ENCODE data around the gene NUFIP2. TPM values are rescaled to one million over a fixed set of nuclear protein-coding genes. Genes with fewer than 3 reads are reported as not detected.
"Not testable (repeated sequence)": the region's sequence is repeated elsewhere in the genome, so short reads cannot be mapped to it uniquely, and the experiment has no call there.

NUFIP2 gene
- total and polyA plus RNA-seq, 4 experiments from 2014 or later, result 11.5 to 85.1 (median 46.6) TPM

DNA sequence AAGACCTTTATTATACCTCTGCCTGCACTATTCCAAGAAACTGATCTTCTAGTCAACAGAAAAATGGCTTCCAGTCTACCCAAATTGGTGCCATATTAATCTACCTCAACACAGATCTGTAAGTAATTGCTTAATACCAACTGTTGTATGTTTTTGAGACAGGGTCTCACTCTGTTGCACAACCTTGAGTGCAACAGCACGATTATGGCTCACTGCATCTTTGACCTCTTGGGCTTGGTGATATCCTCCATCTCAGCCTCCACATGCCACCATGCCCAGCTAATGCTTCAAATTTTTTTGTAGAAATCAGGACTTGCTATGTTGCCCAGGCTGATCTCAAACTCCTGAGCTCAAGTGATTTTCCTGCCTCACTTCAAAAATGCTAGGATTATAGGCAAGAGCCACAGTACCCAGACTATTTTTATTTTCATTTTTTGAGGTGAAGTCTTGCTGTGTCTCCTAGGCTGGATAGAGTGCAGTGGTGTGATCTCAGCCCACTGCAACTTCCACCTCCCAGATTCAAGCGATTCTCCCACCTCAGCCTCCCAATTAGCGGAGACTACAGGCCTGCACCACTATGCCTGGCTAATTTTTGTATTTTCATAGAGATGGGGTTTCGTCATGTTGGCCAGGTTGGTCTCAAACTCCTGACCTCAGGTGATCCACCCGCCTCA, 14.4 kb downstream of the NUFIP2 start:
- Mint-ChIP-seq H3K27me3 (no peaks in the 10 kb centered on the region), H3K4me1 (peaks cover 40 to 77% (median 58%) of the 10 kb centered on the region in 4 donors), H3K9me3 (peaks cover 0 to 24% (median 12%) of the 10 kb centered on the region in 8 donors), H3K27ac (peak overlapping the region in 1 of 7 donors; percentile 49), H3K4me3 (peak overlapping the region in 2 of 8 donors; percentile 33 to 44), H3K36me3 (peaks cover 61 to 70% of the 10 kb centered on the region in 2 donors)
- H3K9me3 ChIP-seq (ENCODE audit: control insufficient read depth in 1 of 2, low read length in 2 of 2), result peaks cover 3% of the 10 kb centered on the region in 2 donors
- CTCF ChIA-PET (ENCODE audit: partially characterized antibody), result interaction anchor here (1.0 to 5.1 kb wide), 2 partner anchors 11 to 162 kb away, joined by 3 to 17 read pairs; no protein-coding TSS in a partner anchor
- DNase-seq, result no peak
- H3K36me3 ChIP-seq (ENCODE audit: insufficient read depth, low read length), result peaks cover 29% of the 10 kb centered on the region
- no peak overlapping the region for H3K27ac ChIP-seq (ENCODE audit: low read depth, low read length)
- intact Hi-C loops (cut with micrococcal nuclease), result no loop called here
- H3K4me3 ChIP-seq (ENCODE audit: low read length in 2 of 2), result no peak overlapping the region
- POLR2A ChIA-PET (ENCODE audit: partially characterized antibody), result interaction anchor here (0.7 to 4.0 kb wide), 3 partner anchors 10 to 328 kb away, joined by 3 to 19 read pairs (median 3); partner anchors contain the start of genes NUFIP2 and PHF12
- peaks cover 71% of the 10 kb centered on the region for H3K4me1 ChIP-seq (ENCODE audit: insufficient read depth, low read length)
- H3K27me3 ChIP-seq (ENCODE audit: insufficient read depth, low read length), result no peaks in the 10 kb centered on the region

DNA sequence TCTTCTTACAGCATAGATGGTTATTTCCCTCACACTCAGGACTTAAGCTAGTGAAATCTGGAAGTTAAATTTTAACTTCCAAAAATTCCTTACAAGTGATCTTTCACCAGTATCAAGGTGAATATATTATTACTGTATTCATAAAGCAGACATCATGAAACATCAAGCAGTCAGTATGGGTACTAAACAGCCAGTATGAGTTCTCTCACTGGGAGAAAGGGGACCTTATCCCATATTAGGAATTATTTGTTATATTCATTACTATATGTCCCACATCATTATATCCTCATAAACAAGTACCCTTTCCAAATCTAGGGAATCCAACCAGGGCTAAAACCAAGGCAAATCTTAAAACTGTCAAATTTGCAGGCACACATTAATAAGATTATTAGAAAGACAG, 15.3 kb downstream of the NUFIP2 start:
- H3K27ac Mint-ChIP-seq, result peak overlapping the region in 1 of 7 donors; percentile 25
- peaks cover 40 to 79% (median 60%) of the 10 kb centered on the region in 4 donors for H3K4me1 Mint-ChIP-seq
- H3K4me1 ChIP-seq (ENCODE audit: insufficient read depth, low read length), result peaks cover 72% of the 10 kb centered on the region
- no peak overlapping the region for H3K4me3 ChIP-seq (ENCODE audit: low read length in 2 of 2)
- H3K9me3 Mint-ChIP-seq, result peaks cover 0 to 24% (median 12%) of the 10 kb centered on the region in 8 donors
- ChIA-PET CTCF (ENCODE audit: partially characterized antibody) (interaction anchor here (5.1 kb wide), 1 partner anchor 12 kb away, joined by 17 read pairs; no protein-coding TSS in a partner anchor), POLR2A (ENCODE audit: partially characterized antibody) (interaction anchor here (0.6 to 4.0 kb wide), 4 partner anchors 9 to 16 kb away, joined by 3 to 19 read pairs (median 4); partner anchors contain the start of gene NUFIP2)
- H3K36me3 ChIP-seq (ENCODE audit: insufficient read depth, low read length), result peaks cover 31% of the 10 kb centered on the region
- peak overlapping the region in 3 of 8 donors; percentile 4 to 30 (median 21) for H3K4me3 Mint-ChIP-seq
- no peaks in the 10 kb centered on the region for H3K27me3 ChIP-seq (ENCODE audit: insufficient read depth, low read length)
- DNase-seq, result no peak
- no peak overlapping the region for H3K27ac ChIP-seq (ENCODE audit: low read depth, low read length)
- peaks cover 63 to 71% of the 10 kb centered on the region in 2 donors for H3K36me3 Mint-ChIP-seq
- H3K27me3 Mint-ChIP-seq, result no peaks in the 10 kb centered on the region
- intact Hi-C loops (cut with micrococcal nuclease), result no loop called here
- H3K9me3 ChIP-seq (ENCODE audit: control insufficient read depth in 1 of 2, low read length in 2 of 2), result peaks cover 3% of the 10 kb centered on the region in 2 donors

DNA sequence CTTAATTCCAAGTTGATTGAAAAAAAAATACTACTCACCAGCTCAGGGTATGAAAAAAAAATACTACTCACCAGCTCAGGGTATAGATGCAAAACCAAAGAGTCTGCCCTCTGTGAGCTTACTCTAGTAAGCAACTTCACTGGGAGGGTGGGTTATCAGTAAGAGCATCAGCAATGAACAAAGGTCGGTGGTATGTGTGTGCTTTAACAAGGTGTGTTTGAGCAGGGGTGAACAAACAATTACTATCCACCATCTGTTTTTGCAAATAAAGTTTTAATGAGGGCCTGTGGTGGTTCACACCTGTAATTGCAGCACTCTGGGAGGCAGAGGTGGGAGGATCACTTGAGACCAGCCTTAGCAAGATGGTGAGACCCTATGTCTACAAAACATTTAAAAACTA, 20.0 kb downstream of the NUFIP2 start:
- intact Hi-C loops (cut with micrococcal nuclease), result no loop called here
- H3K27ac Mint-ChIP-seq, result peak overlapping the region; percentile 45 to 79 (median 65)
- peaks cover 0 to 14% (median 6%) of the 10 kb centered on the region in 8 donors for H3K9me3 Mint-ChIP-seq
- H3K36me3 Mint-ChIP-seq, result peaks cover 41 to 67% of the 10 kb centered on the region in 2 donors
- H3K27me3 ChIP-seq (ENCODE audit: insufficient read depth, low read length), result no peaks in the 10 kb centered on the region
- H3K4me3 Mint-ChIP-seq, result peak overlapping the region in 1 of 8 donors; percentile 55
- no peak overlapping the region for H3K27ac ChIP-seq (ENCODE audit: low read depth, low read length)
- peaks cover 36 to 83% (median 51%) of the 10 kb centered on the region in 4 donors for H3K4me1 Mint-ChIP-seq
- H3K36me3 ChIP-seq (ENCODE audit: insufficient read depth, low read length), result peaks cover 17% of the 10 kb centered on the region
- H3K4me3 ChIP-seq (ENCODE audit: low read length in 2 of 2), result no peak overlapping the region
- peaks cover 0 to 3% of the 10 kb centered on the region in 2 donors for H3K9me3 ChIP-seq (ENCODE audit: control insufficient read depth in 1 of 2, low read length in 2 of 2)
- H3K27me3 Mint-ChIP-seq, result no peaks in the 10 kb centered on the region
- ChIA-PET CTCF (ENCODE audit: partially characterized antibody) (interaction anchor here (1.4 to 1.8 kb wide), 2 partner anchors 16 to 20 kb away, joined by 3 to 8 read pairs; no protein-coding TSS in a partner anchor), POLR2A (ENCODE audit: partially characterized antibody) (interaction anchor here (1.1 to 1.6 kb wide), 2 partner anchors 17 to 20 kb away, joined by 3 to 10 read pairs; partner anchors contain the start of gene NUFIP2)
- peaks cover 62% of the 10 kb centered on the region for H3K4me1 ChIP-seq (ENCODE audit: insufficient read depth, low read length)
- DNase-seq, result no peak

DNA sequence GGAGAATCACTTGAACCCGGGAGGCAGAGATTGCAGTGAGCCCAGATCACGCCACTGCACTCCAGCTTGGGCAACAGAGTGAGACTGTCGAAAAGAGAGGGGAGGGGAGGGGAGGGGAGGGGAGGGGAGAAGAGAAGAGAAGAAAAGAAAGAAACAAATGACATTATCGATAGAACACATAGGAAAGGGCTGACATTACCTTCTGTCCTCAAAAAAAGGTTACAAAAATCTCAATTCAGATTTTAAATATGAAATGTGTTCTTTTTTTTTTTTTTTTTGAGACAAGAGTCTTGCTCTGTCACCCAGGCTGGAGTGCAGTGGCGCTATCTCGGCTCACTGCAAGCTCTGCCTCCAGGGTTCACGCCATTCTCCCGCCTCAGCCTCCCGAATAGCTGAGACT, 22.0 kb downstream of the NUFIP2 start:
- DNase-seq; H3K9me3 Mint-ChIP-seq; intact Hi-C loops (cut with micrococcal nuclease); H3K27me3 ChIP-seq (ENCODE audit: insufficient read depth, low read length); POLR2A ChIA-PET (ENCODE audit: partially characterized antibody); H3K27me3 Mint-ChIP-seq; H3K27ac ChIP-seq (ENCODE audit: low read depth, low read length); H3K9me3 ChIP-seq (ENCODE audit: control insufficient read depth in 1 of 2, low read length in 2 of 2); H3K4me3 ChIP-seq (ENCODE audit: low read length in 2 of 2): not testable (repeated sequence)
- Mint-ChIP-seq H3K4me1 (peaks cover 32 to 68% (median 44%) of the 10 kb centered on the region in 4 donors), H3K27ac (peak overlapping the region in 1 of 7 donors; percentile 54), H3K36me3 (peaks cover 24 to 67% of the 10 kb centered on the region in 2 donors), H3K4me3 (peak overlapping the region in 3 of 8 donors; percentile 6 to 25 (median 10))
- peaks cover 22% of the 10 kb centered on the region for H3K36me3 ChIP-seq (ENCODE audit: insufficient read depth, low read length)
- peaks cover 44% of the 10 kb centered on the region for H3K4me1 ChIP-seq (ENCODE audit: insufficient read depth, low read length)
- CTCF ChIA-PET (ENCODE audit: partially characterized antibody), result interaction anchor here (0.9 kb wide), 1 partner anchor 320 kb away, joined by 3 read pairs; no protein-coding TSS in a partner anchor

DNA sequence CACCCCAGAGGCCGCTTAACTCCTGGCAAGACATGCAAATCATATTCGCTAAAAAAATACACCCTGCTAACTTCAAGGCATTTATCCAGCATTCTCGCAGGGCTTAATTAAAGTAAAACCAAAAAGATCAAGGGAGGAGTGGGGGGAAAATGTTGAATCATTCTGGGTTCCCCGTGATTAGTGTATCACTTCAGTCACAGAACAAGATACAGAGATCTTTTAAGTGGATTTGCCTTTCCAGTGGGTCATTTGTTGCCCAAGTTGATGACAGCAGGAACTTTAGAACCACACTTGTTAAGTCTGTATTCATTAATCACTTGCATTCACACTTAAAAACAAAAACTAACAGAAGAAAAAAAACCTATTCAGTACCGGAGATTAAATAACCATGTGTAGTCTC, 30.0 kb downstream of the NUFIP2 start:
- peaks cover 4% of the 10 kb centered on the region for H3K4me1 ChIP-seq (ENCODE audit: insufficient read depth, low read length)
- intact Hi-C loops (cut with micrococcal nuclease), result no loop called here
- peaks cover 20 to 44% (median 31%) of the 10 kb centered on the region in 4 donors for H3K4me1 Mint-ChIP-seq
- peaks cover 52% of the 10 kb centered on the region for H3K36me3 ChIP-seq (ENCODE audit: insufficient read depth, low read length)
- H3K27ac ChIP-seq (ENCODE audit: low read depth, low read length), result no peak overlapping the region
- H3K36me3 Mint-ChIP-seq, result peaks cover 39 to 75% of the 10 kb centered on the region in 2 donors
- H3K4me3 Mint-ChIP-seq, result no peak overlapping the region
- no peaks in the 10 kb centered on the region for H3K9me3 Mint-ChIP-seq
- no peak overlapping the region for H3K4me3 ChIP-seq (ENCODE audit: low read length in 2 of 2)
- POLR2A ChIA-PET (ENCODE audit: partially characterized antibody), result no interaction called here
- H3K27ac Mint-ChIP-seq, result peak overlapping the region in 5 of 7 donors; percentile 18 to 59 (median 38)
- DNase-seq, result no peak
- H3K9me3 ChIP-seq (ENCODE audit: control insufficient read depth in 1 of 2, low read length in 2 of 2), result no peaks in the 10 kb centered on the region
- CTCF ChIA-PET (ENCODE audit: partially characterized antibody), result no interaction called here
- H3K27me3 ChIP-seq (ENCODE audit: insufficient read depth, low read length), result no peaks in the 10 kb centered on the region
- H3K27me3 Mint-ChIP-seq, result no peaks in the 10 kb centered on the region

DNA sequence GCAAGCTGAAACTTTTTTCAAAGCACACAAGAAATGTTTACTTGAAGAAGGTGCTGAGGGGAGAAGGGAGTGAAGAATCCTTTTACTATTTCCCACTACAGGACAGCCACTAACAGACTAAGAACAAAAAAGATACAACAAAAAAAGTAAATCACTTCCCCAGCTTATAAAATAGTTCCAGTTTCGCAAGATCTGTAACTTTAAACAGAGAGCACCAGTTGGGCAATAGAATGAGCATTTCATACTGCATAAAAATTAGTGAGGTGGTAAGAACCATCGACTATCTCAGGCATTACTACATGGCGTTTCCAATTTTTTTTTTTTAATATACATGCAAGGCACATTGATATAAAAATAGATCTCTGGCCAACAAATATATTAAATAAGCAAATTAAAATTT, 36.2 kb downstream of the NUFIP2 start:
- ChIA-PET CTCF (ENCODE audit: partially characterized antibody) (interaction anchor here (1.2 to 2.5 kb wide), 4 partner anchors 45 to 141 kb away, joined by 3 to 7 read pairs (median 3); partner anchors contain the start of gene MYO18A), POLR2A (ENCODE audit: partially characterized antibody) (interaction anchor here (0.8 to 1.0 kb wide), 2 partner anchors 33 to 34 kb away, joined by 3 to 4 read pairs; no protein-coding TSS in a partner anchor)
- H3K27me3 ChIP-seq (ENCODE audit: insufficient read depth, low read length), result no peaks in the 10 kb centered on the region
- no peaks in the 10 kb centered on the region for H3K4me1 ChIP-seq (ENCODE audit: insufficient read depth, low read length)
- H3K4me3 Mint-ChIP-seq, result no peak overlapping the region
- H3K9me3 Mint-ChIP-seq, result no peaks in the 10 kb centered on the region
- H3K4me3 ChIP-seq (ENCODE audit: low read length in 2 of 2), result no peak overlapping the region
- peaks cover 26 to 43% (median 36%) of the 10 kb centered on the region in 4 donors for H3K4me1 Mint-ChIP-seq
- no peaks in the 10 kb centered on the region for H3K27me3 Mint-ChIP-seq
- DNase-seq, result no peak
- intact Hi-C loops (cut with micrococcal nuclease), result no loop called here
- peak overlapping the region in 3 of 7 donors; percentile 13 to 59 (median 42) for H3K27ac Mint-ChIP-seq
- peaks cover 13% of the 10 kb centered on the region for H3K36me3 ChIP-seq (ENCODE audit: insufficient read depth, low read length)
- no peak overlapping the region for H3K27ac ChIP-seq (ENCODE audit: low read depth, low read length)
- H3K36me3 Mint-ChIP-seq, result peaks cover 19 to 57% of the 10 kb centered on the region in 2 donors
- no peaks in the 10 kb centered on the region for H3K9me3 ChIP-seq (ENCODE audit: control insufficient read depth in 1 of 2, low read length in 2 of 2)

All from CD4-positive, alpha-beta memory T cell (primary cell).